Prostate gland (tissue), 2 donors: Measurements from ENCODE around the gene EVI5.

ENCODE experiments used
- POLR2A ChIP-seq: fragments of 450-650 bp; IDR thresholded peaks from one replicate; pipeline ENCODE4 v1.6.1; 2016; ENCODE audit warnings: antibody characterized with exemption, mild to moderate bottlenecking
- POLR2AphosphoS5 ChIP-seq: sonication (generic); formaldehyde crosslinking; IDR thresholded peaks from one replicate; pipeline ENCODE4 v1.6.1; 2017; ENCODE audit warnings: antibody characterized with exemption
- TF ChIP-seq, protein P1 (sequence below), 4 experiments: fragments of 200-600 bp in 2 of 4; fragments of 450-650 bp in 2 of 4; sonication (generic) in 2 of 4; IDR thresholded peaks; 1 replicate in 3 of 4; 2 replicates in 1 of 4; pipeline ENCODE4 v1.5.1; 2016 to 2019; ENCODE audit warnings: antibody characterized with exemption in 4 of 4, mild to moderate bottlenecking in 2 of 4, moderate library complexity in 2 of 4

DNA sequence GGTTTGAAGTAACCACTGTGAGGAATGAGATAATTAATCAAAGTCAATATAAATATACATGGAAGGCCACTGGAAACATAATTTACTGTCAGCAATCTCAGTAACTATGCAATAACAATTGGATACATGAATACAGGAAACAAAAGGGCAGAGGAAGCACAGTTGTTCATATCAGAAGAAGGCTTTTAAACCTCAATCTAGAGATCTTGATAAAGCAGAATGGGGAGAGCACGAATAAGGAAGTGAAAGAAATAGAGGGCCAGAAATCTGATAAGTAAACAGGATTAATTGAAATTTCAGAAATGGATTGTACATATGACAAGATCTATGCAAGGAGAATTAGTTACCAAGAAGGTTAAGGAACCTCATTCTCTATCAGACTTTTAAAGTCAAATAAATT lies 93.0 kb downstream of the EVI5 start:
- TF ChIP-seq POLR2AphosphoS5 (no peak), POLR2A (no peak)
- TF ChIP-seq, protein P1, sequence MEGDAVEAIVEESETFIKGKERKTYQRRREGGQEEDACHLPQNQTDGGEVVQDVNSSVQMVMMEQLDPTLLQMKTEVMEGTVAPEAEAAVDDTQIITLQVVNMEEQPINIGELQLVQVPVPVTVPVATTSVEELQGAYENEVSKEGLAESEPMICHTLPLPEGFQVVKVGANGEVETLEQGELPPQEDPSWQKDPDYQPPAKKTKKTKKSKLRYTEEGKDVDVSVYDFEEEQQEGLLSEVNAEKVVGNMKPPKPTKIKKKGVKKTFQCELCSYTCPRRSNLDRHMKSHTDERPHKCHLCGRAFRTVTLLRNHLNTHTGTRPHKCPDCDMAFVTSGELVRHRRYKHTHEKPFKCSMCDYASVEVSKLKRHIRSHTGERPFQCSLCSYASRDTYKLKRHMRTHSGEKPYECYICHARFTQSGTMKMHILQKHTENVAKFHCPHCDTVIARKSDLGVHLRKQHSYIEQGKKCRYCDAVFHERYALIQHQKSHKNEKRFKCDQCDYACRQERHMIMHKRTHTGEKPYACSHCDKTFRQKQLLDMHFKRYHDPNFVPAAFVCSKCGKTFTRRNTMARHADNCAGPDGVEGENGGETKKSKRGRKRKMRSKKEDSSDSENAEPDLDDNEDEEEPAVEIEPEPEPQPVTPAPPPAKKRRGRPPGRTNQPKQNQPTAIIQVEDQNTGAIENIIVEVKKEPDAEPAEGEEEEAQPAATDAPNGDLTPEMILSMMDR (IDR thresholded peaks at IDR 0.05), result no peak
